GM21717 (cell line): ENCODE data around the gene CASZ1.

Experiments used
- ATAC-seq: cut with Tn5 transposase; IDR thresholded peaks from one replicate; pipeline ENCODE4 v1.9.1; 2021; ENCODE audit warnings: mild to moderate bottlenecking, moderate library complexity; ENCODE audit not compliant: unreplicated experiment

The CASZ1 gene

DNA sequence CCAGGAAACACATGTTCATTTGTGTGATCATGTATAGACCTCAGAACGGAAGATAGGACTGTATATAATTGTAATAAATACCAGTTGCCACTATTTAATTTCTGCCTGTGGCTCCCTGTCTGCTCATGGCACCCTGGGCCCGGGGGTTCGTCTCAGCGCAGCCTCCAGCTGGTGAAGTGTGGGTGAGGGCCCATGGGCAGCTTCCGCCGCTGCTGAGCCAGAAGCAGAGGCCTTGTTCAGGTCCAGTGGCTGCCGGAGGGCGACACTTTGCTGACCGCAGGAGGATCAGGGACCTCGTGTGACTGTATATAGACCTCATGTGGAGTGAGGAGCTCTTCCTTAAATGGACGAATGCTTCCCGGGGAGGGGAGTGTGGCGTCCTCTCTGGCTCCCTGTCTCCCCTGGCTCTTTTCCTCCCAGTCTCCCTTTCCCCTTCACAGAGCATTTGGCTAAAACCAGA is 165.8 kb downstream of the CASZ1 start:
- no peak for ATAC-seq

- no peak for ATAC-seq
Observed at GRCh38 chr1:10629816-10630571, 166.5 kb downstream of the CASZ1 start.

DNA sequence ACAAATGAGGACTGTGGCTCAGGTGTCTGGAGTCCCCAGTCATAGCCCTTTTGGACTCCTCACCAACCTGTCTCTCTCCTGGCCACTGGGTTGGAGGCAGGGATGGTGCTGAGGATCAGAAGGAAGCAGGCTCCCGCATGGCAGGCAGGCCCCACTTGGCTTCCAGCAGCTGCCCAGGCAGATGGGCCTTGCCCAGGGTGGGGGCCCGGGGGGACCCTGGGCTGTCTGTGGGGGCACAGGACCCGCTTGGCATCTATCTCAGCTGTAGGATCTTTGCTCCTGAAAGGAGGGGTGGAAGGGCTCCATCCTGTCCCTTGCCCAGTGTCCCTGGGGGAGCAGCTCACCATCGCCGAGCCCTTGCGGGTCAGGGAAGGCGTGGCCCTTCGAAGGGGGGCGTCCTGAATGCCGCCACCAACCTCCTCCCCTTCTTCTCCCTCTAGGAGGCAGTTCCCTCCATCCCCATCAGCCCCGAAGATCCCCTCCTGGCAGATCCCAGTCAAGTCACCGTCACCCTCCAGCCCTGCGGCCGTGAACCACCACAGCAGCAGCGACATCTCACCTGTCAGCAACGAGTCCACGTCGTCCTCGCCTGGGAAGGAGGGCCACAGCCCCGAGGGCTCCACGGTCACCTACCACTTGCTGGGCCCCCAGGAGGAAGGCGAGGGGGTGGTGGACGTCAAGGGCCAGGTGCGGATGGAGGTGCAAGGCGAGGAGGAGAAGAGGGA is 167.2 kb downstream of the CASZ1 start:
- no peak for ATAC-seq

GRCh38 chr1:10628685-10629084 is 167.8 kb downstream of the CASZ1 start:
- no peak for ATAC-seq

- no peak for ATAC-seq
Observed at GRCh38 chr1:10626791-10627410, 169.5 kb downstream of the CASZ1 start.

DNA sequence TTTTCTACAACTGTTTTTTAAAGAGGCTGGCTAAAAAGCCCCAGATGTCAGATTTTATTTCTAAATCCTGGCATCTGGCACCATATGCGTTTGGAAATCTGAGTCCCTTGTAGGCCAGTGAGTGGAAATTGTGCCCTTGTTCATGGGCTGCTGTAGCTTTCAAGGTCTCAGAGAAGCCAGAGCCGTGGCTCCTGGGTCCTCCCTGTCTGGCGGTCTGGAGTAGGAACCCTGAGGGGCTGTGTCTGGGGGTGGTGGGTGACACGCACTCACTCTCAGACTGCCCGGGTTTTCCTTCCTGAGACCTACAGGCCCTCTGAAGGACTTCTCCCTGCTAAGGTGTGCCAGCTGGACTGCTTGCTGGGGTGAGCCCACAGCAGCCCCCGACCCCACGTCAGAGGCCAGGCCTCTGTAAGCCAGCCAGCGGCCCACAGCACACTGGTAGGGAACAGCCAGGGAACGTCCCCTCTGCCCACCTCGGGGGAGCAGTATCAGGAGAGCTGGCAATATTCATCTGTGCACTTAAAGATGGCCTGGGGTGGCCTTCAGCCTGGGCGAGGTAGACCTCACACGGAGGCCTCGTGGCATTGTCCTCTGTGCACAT is 170.2 kb downstream of the CASZ1 start:
- no peak for ATAC-seq

GRCh38 chr1:10625554-10625953 is 170.9 kb downstream of the CASZ1 start:
- no peak for ATAC-seq

DNA sequence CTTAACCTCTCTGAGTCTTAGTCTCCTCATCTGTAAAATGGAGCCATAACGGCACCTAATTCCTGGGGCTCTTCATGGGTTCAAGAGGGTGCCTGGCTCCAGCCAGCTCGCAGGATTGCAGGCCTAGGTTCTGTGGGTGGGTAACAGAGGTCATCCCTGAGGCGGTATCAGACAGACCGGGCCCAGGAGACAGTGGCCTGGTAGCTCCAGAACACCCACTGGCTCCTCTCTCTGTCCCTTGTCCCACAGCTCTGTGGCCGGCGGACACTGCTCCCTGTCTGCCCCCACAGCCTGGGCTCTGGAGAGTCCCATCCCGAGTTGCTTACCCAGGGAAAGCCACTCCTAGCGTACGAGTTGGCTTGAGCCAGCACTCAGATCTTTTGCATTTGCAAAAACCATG is 171.4 kb downstream of the CASZ1 start:
- no peak for ATAC-seq

DNA sequence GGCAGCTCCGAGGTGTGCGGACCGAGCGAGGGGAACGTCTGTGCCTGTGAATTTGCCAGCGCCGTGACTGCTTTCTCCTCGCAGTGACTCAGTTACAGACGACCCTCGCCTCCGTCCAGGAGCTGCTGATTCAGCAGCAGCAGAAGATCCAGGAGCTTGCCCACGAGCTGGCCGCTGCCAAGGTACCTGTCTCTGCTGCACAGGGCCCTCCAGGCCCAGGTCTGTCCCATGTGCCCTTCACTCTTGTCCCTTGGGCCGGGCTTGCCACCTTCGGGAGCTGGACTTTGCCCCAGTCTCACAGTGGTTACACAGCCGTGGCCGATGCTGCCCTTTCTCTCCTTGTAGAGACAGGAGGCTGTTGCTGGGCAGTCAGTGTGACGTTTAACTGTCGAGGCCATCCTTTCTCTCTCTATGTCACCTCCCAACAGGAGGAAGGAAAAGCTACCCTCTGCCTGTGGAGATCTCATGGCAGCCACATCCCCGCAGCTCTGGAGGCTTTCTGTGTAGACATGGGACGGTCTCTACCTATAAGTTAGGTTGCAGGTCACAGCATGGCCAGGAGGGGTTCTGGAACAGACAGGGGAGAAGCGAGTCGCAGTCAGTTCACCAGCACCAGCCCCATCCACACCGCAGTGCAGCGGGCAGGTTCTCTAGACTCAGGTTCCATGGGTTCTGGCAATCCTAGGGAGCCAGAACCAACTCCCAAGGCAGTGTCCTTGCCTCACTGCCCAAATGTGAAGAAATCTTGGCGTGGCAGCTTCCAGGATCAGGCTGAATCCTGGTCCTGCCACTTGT is 172.0 kb downstream of the CASZ1 start:
- ATAC-seq = no peak

DNA sequence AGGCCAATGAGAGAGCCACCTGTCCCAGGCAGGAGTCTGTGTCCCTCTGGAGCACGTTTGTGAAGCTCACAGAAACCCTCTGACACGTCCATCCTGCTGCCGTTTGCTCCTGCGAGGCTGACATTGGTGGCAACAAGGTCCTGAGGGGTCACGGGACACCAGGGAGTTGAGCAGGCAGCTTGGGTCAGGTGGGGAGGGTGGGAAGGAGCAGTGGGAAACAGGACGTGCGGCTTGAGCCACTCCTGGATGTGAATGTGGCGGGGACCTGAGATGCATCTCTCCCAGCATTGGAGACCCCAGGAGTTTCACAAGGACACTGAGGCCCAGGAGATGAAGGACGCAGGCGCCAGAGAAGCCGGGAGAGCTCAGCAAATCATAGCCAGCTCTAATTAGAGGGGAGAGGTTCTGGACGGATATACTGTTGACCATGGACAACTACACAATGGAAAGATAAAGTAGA is 172.7 kb downstream of the CASZ1 start:
- no peak for ATAC-seq

GRCh38 chr1:10622910-10623685 is 173.3 kb downstream of the CASZ1 start:
- ATAC-seq = no peak

DNA sequence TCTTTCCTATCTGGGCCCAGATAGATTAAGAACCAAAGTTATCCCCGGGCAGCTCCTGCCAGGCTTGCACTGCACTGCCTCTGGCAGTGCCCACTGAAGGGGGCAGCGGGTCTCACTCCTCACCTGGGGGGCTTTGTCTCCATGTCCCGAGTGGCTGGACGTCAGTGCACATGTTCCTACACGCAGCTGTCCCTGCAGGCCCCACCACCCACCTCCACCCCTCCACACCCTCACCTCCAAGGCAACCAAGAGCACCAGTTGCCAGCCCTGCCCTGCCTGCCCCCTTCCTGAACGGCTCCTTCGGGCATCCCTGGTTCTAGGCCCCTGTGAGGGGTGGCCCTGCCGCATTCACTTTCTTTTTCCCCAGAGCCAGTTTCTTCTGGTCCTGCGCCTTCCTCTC is 174.5 kb downstream of the CASZ1 start:
- ATAC-seq = no peak

DNA sequence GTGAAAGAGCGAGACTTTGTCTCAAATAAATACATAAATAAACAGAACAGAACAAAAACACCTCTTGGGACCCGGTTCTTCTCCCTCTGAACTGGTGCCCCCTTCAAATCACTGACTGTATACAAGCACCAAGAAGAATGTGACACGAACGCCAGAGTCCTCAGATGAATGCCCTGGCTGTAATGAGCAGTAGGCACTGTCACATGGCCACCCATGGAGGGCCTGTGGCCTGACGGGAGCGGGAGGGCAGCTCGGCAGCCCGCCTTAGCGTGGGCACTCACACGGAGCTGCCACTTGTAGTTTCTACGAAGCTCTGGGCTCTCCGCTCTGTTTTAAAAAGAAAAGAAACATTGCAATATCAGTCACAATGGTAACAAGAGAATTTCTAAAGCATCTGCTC is 175.7 kb downstream of the CASZ1 start:
- ATAC-seq = no peak

DNA sequence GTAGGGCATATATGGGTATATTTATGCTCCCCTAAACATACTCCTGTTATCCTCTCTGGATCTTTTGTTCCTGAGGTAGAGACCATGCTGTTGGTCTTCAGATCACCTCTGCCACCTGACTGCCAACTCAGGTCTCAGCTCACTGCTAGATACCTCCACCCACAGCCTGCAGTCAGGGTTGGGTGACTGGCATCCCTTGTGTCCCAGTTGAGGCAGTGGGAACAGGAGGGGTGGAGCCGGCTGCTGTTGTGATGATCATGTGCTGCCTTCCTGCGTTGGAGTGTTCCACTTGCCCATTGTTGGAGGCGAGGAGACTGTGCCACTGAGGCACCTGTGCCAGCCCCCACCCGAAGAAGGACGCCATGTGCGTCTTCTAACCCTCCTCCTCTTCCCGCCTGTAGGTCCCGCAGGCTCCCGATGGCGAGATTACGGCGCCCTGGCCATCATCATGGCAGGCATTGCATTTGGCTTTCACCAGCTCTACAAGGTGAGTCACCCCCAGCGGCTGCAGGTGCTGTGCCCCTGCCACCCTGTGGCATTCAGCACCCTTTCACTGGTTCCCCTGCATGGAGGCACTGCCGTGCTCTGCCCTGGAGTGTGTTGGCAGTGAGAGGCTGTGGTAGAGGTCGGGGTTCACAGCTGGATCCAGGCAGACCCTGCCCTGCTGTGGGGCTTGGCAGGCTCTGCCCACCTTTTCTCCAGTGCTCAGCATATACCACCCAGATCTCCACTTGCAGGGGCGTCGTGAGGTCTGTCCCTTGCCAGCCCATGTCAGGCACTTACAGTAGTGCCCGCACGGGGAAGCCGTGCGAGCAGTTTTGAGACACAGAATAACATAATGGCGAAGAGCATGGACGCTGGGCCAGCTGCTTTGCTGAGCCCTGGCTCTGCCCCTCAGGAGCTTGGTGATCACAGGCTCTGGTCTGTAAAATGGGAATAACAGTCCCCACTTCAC is 178.2 kb downstream of the CASZ1 start:
- no peak for ATAC-seq

DNA sequence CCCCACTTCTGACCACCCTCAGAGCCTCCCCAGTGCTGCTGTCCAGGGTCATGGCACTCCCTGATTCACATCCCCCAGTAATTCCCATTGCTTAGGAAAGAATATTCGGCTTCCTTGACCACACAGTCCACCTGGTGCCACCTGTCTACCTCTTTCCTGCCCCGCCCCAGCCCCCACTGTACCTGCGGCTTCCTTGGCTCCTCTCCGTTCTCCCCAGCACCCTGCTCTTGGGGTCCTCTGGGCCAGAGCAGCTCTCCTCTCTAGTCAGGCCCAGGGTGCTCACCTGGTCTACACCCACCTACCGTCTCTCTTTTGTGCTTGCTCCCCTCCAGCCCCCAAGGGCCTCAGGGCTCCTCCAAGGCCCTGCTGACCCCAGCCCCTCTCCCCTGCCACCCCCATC is 179.1 kb downstream of the CASZ1 start:
- ATAC-seq = no peak

DNA sequence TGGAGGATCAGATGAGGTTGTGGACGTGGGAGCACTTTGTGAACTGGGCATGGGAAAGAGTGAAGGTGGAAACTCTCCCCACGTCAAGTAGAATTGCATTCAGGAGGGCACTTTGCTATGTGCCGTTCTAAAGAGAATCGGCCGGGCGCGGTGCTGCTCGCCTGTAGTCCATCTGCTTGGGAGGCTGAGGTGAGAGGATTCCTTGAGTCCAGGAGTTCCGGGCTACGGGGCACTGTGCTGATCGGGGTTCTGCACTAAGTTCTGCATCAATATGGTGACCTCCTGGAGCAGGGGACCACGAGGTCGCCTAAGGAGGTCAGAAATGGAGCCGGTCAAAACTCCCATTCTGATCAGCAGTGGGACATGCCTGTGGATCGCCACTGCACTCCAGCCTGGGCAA is 179.8 kb downstream of the CASZ1 start:
- ATAC-seq = no peak

DNA sequence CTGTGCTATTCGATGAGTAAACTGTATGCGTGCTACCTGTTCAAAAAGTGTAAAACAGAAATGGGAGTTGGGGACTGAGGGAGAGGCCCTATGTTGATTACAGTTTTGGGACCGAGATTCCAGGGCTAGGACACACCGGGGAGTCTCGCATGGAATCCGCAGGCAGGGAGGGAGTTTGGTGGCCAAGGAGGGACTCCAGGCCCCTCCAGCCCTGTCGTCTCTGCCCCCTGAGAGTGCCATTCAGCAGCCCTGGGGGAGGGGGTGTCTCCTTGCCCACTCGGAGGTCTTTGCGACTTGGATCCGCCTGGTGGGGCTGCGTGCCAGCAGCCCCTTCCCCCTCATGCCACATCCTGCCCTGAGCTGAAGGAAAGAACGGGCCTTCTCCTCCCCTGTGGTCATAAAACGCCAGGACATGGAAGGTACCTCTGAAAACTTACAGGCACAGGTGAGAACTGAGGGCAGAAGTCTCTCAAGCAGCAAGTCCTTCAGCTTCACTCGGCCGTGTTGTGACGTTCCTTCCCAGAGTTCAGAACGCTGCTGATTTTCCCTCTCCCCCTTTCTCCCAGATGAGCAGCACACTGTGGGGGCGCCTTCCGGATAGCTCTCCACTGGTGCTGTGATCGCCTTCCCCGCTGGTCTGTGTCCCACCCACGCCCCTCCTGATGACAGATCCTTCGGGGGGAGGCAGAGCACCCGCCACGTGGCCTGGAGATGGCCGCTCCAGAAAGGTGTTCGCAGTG is 180.3 kb downstream of the CASZ1 start:
- ATAC-seq = no peak

GRCh38 chr1:10615332-10615731 is 181.1 kb downstream of the CASZ1 start:
- no peak for ATAC-seq
